ENCODE data around the gene SERP2. TPM values are rescaled to one million over a fixed set of nuclear protein-coding genes. Genes with fewer than 3 reads are reported as not detected.

Gene SERP2
- total and polyA plus RNA-seq, 2 of the 13 experiments (the other 11 are each of a cell fraction or from before 2014, with no cell fraction given), result not detected

GRCh38 chr13:44350775-44351504 lies 22.7 kb upstream of the SERP2 start:
- Histone ChIP-seq H3K4me2 (ENCODE audit: low read depth, low read length) (no peak overlapping the region), H4K20me1 (ENCODE audit: insufficient read depth, low read length) (no peaks in the 10 kb centered on the region), H3K27ac (ENCODE audit: extremely low read length, insufficient read depth, low read length) (no peak overlapping the region), H3K27me3 (ENCODE audit: control insufficient read depth in 1 of 2, insufficient read depth in 2 of 2, low read length in 2 of 2) (no peaks in the 10 kb centered on the region), H3K79me2 (ENCODE audit: insufficient read depth, low read length) (no peaks in the 10 kb centered on the region), H3K36me3 (replicated peaks in 1 of 2; ENCODE audit: control insufficient read depth in 1 of 2, insufficient read depth in 2 of 2, low read length in 2 of 2) (no peaks in the 10 kb centered on the region), H3K9me3 (ENCODE audit: low read length) (no peaks in the 10 kb centered on the region), H2AFZ (ENCODE audit: low read length) (no peak overlapping the region), H3K9ac (ENCODE audit: insufficient read depth, low read depth, low read length) (no peak overlapping the region), H3K4me1 (ENCODE audit: insufficient read depth, low read length) (peaks cover 6% of the 10 kb centered on the region; the same call in 1 of the 2 replicates), H3K4me3 (replicated peaks in 1 of 3; ENCODE audit: insufficient read depth in 1 of 3, low read depth in 2 of 3, low read length in 3 of 3) (no peak overlapping the region)
- CTCF ChIA-PET (ENCODE audit: low intra/inter-chr PET ratio, low total read pairs), result no interaction called here
- no TSS peak for BruUV-seq (replicated peaks)
- DNase-seq (ENCODE audit: low spot score), result no peak
- intact Hi-C loops (cut with micrococcal nuclease; ENCODE audit: unreplicated experiment), result loop anchor here (1.0 kb wide), 1 partner anchor 23 kb away; no protein-coding TSS in a partner anchor
- whole genome bisulfite sequencing (ENCODE audit: low lambda C conversion rate), result 37% methylated on average over 8 of the region's 9 CpGs
- no peak for ATAC-seq
- no peak for FAIRE-seq
- TF ChIP-seq ZBTB34 (CRISPR knock-in tag; IDR thresholded peaks at IDR 0.05) (no peak), MEIS2 (CRISPR knock-in tag; IDR thresholded peaks at IDR 0.05) (no peak), TERF1 (CRISPR knock-in tag; IDR thresholded peaks at IDR 0.05) (no peak), DZIP1 (CRISPR knock-in tag; IDR thresholded peaks at IDR 0.05) (no peak), CEBPB (IDR thresholded peaks at IDR 0.05; ENCODE audit: borderline replicate concordance, low read depth, low read length) (no peak), ZKSCAN1 (IDR thresholded peaks at IDR 0.05; ENCODE audit: low read length) (no peak), ZEB1 (IDR thresholded peaks at IDR 0.05; ENCODE audit: insufficient replicate concordance, low read depth) (no peak)
- TF ChIP-seq, protein P1, sequence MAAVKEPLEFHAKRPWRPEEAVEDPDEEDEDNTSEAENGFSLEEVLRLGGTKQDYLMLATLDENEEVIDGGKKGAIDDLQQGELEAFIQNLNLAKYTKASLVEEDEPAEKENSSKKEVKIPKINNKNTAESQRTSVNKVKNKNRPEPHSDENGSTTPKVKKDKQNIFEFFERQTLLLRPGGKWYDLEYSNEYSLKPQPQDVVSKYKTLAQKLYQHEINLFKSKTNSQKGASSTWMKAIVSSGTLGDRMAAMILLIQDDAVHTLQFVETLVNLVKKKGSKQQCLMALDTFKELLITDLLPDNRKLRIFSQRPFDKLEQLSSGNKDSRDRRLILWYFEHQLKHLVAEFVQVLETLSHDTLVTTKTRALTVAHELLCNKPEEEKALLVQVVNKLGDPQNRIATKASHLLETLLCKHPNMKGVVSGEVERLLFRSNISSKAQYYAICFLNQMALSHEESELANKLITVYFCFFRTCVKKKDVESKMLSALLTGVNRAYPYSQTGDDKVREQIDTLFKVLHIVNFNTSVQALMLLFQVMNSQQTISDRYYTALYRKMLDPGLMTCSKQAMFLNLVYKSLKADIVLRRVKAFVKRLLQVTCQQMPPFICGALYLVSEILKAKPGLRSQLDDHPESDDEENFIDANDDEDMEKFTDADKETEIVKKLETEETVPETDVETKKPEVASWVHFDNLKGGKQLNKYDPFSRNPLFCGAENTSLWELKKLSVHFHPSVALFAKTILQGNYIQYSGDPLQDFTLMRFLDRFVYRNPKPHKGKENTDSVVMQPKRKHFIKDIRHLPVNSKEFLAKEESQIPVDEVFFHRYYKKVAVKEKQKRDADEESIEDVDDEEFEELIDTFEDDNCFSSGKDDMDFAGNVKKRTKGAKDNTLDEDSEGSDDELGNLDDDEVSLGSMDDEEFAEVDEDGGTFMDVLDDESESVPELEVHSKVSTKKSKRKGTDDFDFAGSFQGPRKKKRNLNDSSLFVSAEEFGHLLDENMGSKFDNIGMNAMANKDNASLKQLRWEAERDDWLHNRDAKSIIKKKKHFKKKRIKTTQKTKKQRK (IDR thresholded peaks at IDR 0.05; ENCODE audit: low read length), result no peak
- in situ Hi-C loops (cut with HindIII; ENCODE audit: extremely low pct_ligation_motif_present, low pct_unique_long_range_greater_than_20kb), result no loop called here
- POLR2A ChIA-PET, result no interaction called here

Data from HepG2 (cell line).